ENCODE data around the gene RHEB. TPM values are rescaled to one million over a fixed set of nuclear protein-coding genes. Genes with fewer than 3 reads are reported as not detected.

Gene RHEB
- total and polyA plus RNA-seq, 2 donors (not counting 3 experiments of a cell fraction or from before 2014, with no cell fraction given): 59.4 to 108 TPM

DNA sequence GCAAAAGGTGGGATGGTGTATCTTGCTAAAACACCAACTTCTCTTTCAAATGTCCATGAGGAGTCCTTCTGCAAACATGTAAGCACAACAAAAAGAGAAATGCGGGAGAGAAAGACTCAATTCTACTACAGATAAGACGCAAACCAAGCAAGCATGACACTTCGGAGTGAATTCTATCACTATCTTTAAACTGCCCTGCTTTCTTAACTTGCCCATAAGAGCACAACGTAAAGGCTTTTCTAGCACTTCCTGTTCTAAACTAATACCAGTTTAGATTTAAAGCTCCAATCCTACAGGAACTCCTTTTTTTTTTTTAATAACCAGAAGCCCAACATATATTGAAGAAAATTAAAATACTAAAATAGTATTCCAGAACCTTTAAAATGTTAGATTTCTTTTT is 8.4 kb downstream of the RHEB start:
- POLR2A ChIA-PET: no interaction called here
- Histone ChIP-seq H3K36me3 (ENCODE audit: control insufficient read depth in 2 of 2, extremely low read depth in 1 of 2, insufficient read depth in 2 of 2, low read length in 2 of 2) (no peaks in the 10 kb centered on the region), H3K9me3 (replicated peaks; ENCODE audit: control insufficient read depth, insufficient read depth, low read length) (no peaks in the 10 kb centered on the region), H3K4me3 (replicated peaks in 1 of 3; ENCODE audit: insufficient read depth in 1 of 3, low read depth in 1 of 3, low read length in 3 of 3) (no peak overlapping the region), H3K9ac (replicated peaks; ENCODE audit: extremely low read depth, insufficient read depth, low read length) (no peak overlapping the region), H3K4me2 (ENCODE audit: insufficient read depth, low read length) (no peak overlapping the region), H2AFZ (ENCODE audit: low read depth, low read length) (no peak overlapping the region), H3K79me2 (ENCODE audit: control insufficient read depth, insufficient read depth, low read length) (peaks cover 100% of the 10 kb centered on the region), H3K27ac (ENCODE audit: insufficient read depth, low read depth, low read length) (no peak overlapping the region), H3K9me1 (replicated peaks; ENCODE audit: control insufficient read depth, extremely low read depth, insufficient read depth, low read length) (no peaks in the 10 kb centered on the region), H4K20me1 (replicated peaks; ENCODE audit: control insufficient read depth, extremely low read depth, insufficient read depth, low read length) (peaks cover 30% of the 10 kb centered on the region), H3K27me3 (ENCODE audit: control insufficient read depth in 2 of 2, insufficient read depth in 2 of 2, low read length in 2 of 2) (no peaks in the 10 kb centered on the region), H3K4me1 (ENCODE audit: control insufficient read depth, extremely low read depth, insufficient read depth, low read length) (peaks cover 7% of the 10 kb centered on the region)
- FAIRE-seq (no peak), DNase-seq (ENCODE audit: low read depth, low spot score) (no peak)
- CTCF ChIA-PET: interaction anchor here (1.1 to 1.5 kb wide), 2 partner anchors 12 to 41 kb away, joined by 3 to 4 read pairs; no protein-coding TSS in a partner anchor
- dilution Hi-C loops (cut with MboI; ENCODE audit: extremely low pct_ligation_motif_present, low sequenced_read_pairs) (no loop called here), intact Hi-C loops (cut with micrococcal nuclease) (no loop called here)
- BruUV-seq (replicated peaks): no TSS peak
- TF ChIP-seq EZH2 (IDR thresholded peaks at IDR 0.05; ENCODE audit: borderline replicate concordance, low read depth, low read length, severe bottlenecking) (no peak), CTCF (IDR thresholded peaks at IDR 0.05; ENCODE audit: extremely low read depth in 1 of 2, insufficient read depth in 1 of 2, low read depth in 1 of 2, low read length in 2 of 2) (no peak), POLR2AphosphoS5 (IDR thresholded peaks at IDR 0.05; ENCODE audit: insufficient read depth, low read depth, low read length) (no peak), JUN (IDR thresholded peaks at IDR 0.05; ENCODE audit: borderline replicate concordance, insufficient read depth, insufficient read length, low read depth) (no peak), MYC (IDR thresholded peaks at IDR 0.05; ENCODE audit: low read depth, low read length) (no peak), GATA2 (IDR thresholded peaks at IDR 0.05; ENCODE audit: insufficient read depth, insufficient read length, low read depth, low read length) (no peak), FOS (IDR thresholded peaks at IDR 0.05; ENCODE audit: borderline replicate concordance, insufficient read depth, low read length) (no peak), POLR2A (IDR thresholded peaks at IDR 0.05; ENCODE audit: low read depth, low read length) (no peak), MAX (IDR thresholded peaks at IDR 0.05; ENCODE audit: insufficient read depth, insufficient read length) (no peak)

Measured in endothelial cell of umbilical vein (primary cell).